HepG2 (cell line): ENCODE data around the gene PRKAR1B. TPM values are rescaled to one million over a fixed set of nuclear protein-coding genes. Genes with fewer than 3 reads are reported as not detected.
A peak's percentile ranks its signal among the peaks of the same experiment; 100 is the strongest.

ENCODE experiments used
- EHMT2 ChIP-seq: fragments of 200-600 bp; sonication (generic); IDR thresholded peaks from 2 replicates; pipeline ENCODE4 v1.7.0; 2017; ENCODE audit warnings: antibody characterized with exemption, low read depth, low read length, borderline replicate concordance
- GTF2F1 ChIP-seq: fragments of 150-350 bp; IDR thresholded peaks from 2 replicates; pipeline ENCODE4 v1.6.1; 2014; ENCODE audit warnings: low read length
- KLF9 ChIP-seq: IDR thresholded peaks from 2 replicates; pipeline ENCODE4 v1.6.1; 2016; ENCODE audit warnings: low read depth
- MAZ ChIP-seq, 2 experiments: sonication (generic) in 1 of 2; formaldehyde crosslinking in 1 of 2; IDR thresholded peaks; 2 replicates each; pipeline versions ENCODE4 v1.5.0 to v1.6.1; 2012 to 2020; ENCODE audit warnings: low read depth in 2 of 2, mild to moderate bottlenecking in 2 of 2, borderline replicate concordance in 1 of 2, improper control_type of control experiment in 1 of 2, low read length in 1 of 2, missing genetic modification reagents in 1 of 2, moderate library complexity in 1 of 2
- MEIS1 ChIP-seq: sonication (generic); formaldehyde crosslinking; IDR thresholded peaks from 2 replicates; pipeline ENCODE4 v1.9.0; 2021; ENCODE audit warnings: mild to moderate bottlenecking, missing genetic modification reagents, moderate library complexity, borderline replicate concordance
- PLSCR1 ChIP-seq: sonication (generic); formaldehyde crosslinking; IDR thresholded peaks from 2 replicates; pipeline ENCODE4 v1.5.0; 2020; ENCODE audit warnings: missing genetic modification reagents, mild to moderate bottlenecking, borderline replicate concordance
- SOX13 ChIP-seq, 3 experiments: fragments of 450-650 bp in 1 of 3; sonication (generic) in 1 of 3; formaldehyde crosslinking in 1 of 3; IDR thresholded peaks in 2 of 3; conservative IDR thresholded peaks in 1 of 3; 2 replicates each; pipeline versions ENCODE4 v1.5.0 to v1.6.1; 2016 to 2020; ENCODE audit warnings: antibody characterized with exemption in 1 of 3, mild to moderate bottlenecking in 1 of 3, missing compliant biosample characterization in 1 of 3, missing genetic modification reagents in 1 of 3, moderate library complexity in 1 of 3
- SRSF4 ChIP-seq: fragments of 200-400 bp; formaldehyde crosslinking; IDR thresholded peaks from one replicate; pipeline ENCODE4 v1.6.1; 2018; ENCODE audit warnings: mild to moderate bottlenecking, low read depth, low read length, moderate library complexity; ENCODE audit not compliant: poor library complexity, severe bottlenecking
- SRSF9 ChIP-seq: fragments of 200-400 bp; formaldehyde crosslinking; IDR thresholded peaks from 2 replicates; pipeline ENCODE4 v1.6.1; 2018; ENCODE audit warnings: borderline replicate concordance, mild to moderate bottlenecking, low read depth, low read length; ENCODE audit not compliant: insufficient read depth, poor library complexity, severe bottlenecking
- TBX2 ChIP-seq: sonication (generic); formaldehyde crosslinking; IDR thresholded peaks from 2 replicates; pipeline ENCODE4 v1.5.0; 2020; ENCODE audit warnings: missing genetic modification reagents, mild to moderate bottlenecking, borderline replicate concordance
- TFAP4 ChIP-seq: sonication (generic); IDR thresholded peaks from 2 replicates; pipeline ENCODE4 v1.6.1; 2016; ENCODE audit warnings: low read depth, borderline replicate concordance
- ZNF12 ChIP-seq: sonication (generic); formaldehyde crosslinking; IDR thresholded peaks from 2 replicates; pipeline ENCODE4 v1.5.0; 2020; ENCODE audit warnings: missing genetic modification reagents
- ZNF441 ChIP-seq: sonication (generic); formaldehyde crosslinking; IDR thresholded peaks from 2 replicates; pipeline ENCODE4 v1.7.0; 2021; ENCODE audit warnings: missing genetic modification reagents, borderline replicate concordance
- ZNF563 ChIP-seq: sonication (generic); formaldehyde crosslinking; IDR thresholded peaks from 2 replicates; pipeline ENCODE4 v1.8.0; 2022; ENCODE audit warnings: mild to moderate bottlenecking, moderate library complexity, missing genetic modification reagents
- ZNF672 ChIP-seq: sonication (generic); formaldehyde crosslinking; IDR thresholded peaks from 2 replicates; pipeline ENCODE4 v1.8.1; 2022; ENCODE audit warnings: missing genetic modification reagents
- ZNF772 ChIP-seq: sonication (generic); formaldehyde crosslinking; IDR thresholded peaks from 2 replicates; pipeline ENCODE4 v1.5.0; 2020; ENCODE audit warnings: mild to moderate bottlenecking, missing genetic modification reagents
- polyA plus RNA-seq, 8 experiments: library from polyadenylated mRNA; depleted of rRNA in 3 of 8; stranded (reverse) in 7 of 8; unstranded in 1 of 8; fragments of >200 nt; fragmentation: Illumina TruSeq in 4 of 8; extraction: Trizol in 4 of 8; gene quantifications; 2 replicates each; pipeline versions ENCODE4 v1.2.1 to v1.2.3, GENCODE V29; 2011 to 2016; ENCODE audit warnings: low read depth in 4 of 8, missing spikeins in 1 of 8, mixed read lengths in 1 of 8; ENCODE audit not compliant: insufficient read depth in 1 of 8
- total RNA-seq, 5 experiments: library from RNA; depleted of rRNA; stranded (reverse); fragments of >200 nt; fragmentation: Illumina TruSeq; extraction: Trizol; gene quantifications; 2 replicates each; pipeline ENCODE4 v1.2.3, GENCODE V29; 2016; ENCODE audit warnings: low read depth in 1 of 5
- TF ChIP-seq, protein P1 (sequence below): IDR thresholded peaks from 2 replicates; pipeline ENCODE4 v1.6.1; 2012; ENCODE audit warnings: inconsistent platforms
- TF ChIP-seq, protein P2 (sequence below): sonication (generic); formaldehyde crosslinking; IDR thresholded peaks from one replicate; pipeline ENCODE4 v1.5.1; 2020; ENCODE audit warnings: mild to moderate bottlenecking, missing genetic modification reagents; ENCODE audit errors: not compliant biosample characterization

PRKAR1B gene
- total and polyA plus RNA-seq, 2 of the 13 experiments (the other 11 are each of a cell fraction or from before 2014, with no cell fraction given): 7.9 to 28.2 TPM

- no peak for TF ChIP-seq KLF9 (CRISPR knock-in tag)
- TF ChIP-seq SRSF9: no peak
- TF ChIP-seq, protein P1, sequence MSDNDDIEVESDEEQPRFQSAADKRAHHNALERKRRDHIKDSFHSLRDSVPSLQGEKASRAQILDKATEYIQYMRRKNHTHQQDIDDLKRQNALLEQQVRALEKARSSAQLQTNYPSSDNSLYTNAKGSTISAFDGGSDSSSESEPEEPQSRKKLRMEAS: peak; percentile 83
- no peak for TF ChIP-seq ZNF12 (CRISPR knock-in tag)
- no peak for TF ChIP-seq TBX2 (CRISPR knock-in tag)
- TF ChIP-seq MEIS1 (CRISPR knock-in tag): no peak
- TF ChIP-seq SOX13 (IDR thresholded peaks at IDR 0.05): no peak
- no peak for TF ChIP-seq SOX13 (CRISPR knock-in tag; conservative IDR thresholded peaks at IDR 0.05 in 1 of 2, IDR thresholded peaks at IDR 0.05 in 1 of 2)
- TF ChIP-seq SRSF4: no peak
- TF ChIP-seq, protein P2, sequence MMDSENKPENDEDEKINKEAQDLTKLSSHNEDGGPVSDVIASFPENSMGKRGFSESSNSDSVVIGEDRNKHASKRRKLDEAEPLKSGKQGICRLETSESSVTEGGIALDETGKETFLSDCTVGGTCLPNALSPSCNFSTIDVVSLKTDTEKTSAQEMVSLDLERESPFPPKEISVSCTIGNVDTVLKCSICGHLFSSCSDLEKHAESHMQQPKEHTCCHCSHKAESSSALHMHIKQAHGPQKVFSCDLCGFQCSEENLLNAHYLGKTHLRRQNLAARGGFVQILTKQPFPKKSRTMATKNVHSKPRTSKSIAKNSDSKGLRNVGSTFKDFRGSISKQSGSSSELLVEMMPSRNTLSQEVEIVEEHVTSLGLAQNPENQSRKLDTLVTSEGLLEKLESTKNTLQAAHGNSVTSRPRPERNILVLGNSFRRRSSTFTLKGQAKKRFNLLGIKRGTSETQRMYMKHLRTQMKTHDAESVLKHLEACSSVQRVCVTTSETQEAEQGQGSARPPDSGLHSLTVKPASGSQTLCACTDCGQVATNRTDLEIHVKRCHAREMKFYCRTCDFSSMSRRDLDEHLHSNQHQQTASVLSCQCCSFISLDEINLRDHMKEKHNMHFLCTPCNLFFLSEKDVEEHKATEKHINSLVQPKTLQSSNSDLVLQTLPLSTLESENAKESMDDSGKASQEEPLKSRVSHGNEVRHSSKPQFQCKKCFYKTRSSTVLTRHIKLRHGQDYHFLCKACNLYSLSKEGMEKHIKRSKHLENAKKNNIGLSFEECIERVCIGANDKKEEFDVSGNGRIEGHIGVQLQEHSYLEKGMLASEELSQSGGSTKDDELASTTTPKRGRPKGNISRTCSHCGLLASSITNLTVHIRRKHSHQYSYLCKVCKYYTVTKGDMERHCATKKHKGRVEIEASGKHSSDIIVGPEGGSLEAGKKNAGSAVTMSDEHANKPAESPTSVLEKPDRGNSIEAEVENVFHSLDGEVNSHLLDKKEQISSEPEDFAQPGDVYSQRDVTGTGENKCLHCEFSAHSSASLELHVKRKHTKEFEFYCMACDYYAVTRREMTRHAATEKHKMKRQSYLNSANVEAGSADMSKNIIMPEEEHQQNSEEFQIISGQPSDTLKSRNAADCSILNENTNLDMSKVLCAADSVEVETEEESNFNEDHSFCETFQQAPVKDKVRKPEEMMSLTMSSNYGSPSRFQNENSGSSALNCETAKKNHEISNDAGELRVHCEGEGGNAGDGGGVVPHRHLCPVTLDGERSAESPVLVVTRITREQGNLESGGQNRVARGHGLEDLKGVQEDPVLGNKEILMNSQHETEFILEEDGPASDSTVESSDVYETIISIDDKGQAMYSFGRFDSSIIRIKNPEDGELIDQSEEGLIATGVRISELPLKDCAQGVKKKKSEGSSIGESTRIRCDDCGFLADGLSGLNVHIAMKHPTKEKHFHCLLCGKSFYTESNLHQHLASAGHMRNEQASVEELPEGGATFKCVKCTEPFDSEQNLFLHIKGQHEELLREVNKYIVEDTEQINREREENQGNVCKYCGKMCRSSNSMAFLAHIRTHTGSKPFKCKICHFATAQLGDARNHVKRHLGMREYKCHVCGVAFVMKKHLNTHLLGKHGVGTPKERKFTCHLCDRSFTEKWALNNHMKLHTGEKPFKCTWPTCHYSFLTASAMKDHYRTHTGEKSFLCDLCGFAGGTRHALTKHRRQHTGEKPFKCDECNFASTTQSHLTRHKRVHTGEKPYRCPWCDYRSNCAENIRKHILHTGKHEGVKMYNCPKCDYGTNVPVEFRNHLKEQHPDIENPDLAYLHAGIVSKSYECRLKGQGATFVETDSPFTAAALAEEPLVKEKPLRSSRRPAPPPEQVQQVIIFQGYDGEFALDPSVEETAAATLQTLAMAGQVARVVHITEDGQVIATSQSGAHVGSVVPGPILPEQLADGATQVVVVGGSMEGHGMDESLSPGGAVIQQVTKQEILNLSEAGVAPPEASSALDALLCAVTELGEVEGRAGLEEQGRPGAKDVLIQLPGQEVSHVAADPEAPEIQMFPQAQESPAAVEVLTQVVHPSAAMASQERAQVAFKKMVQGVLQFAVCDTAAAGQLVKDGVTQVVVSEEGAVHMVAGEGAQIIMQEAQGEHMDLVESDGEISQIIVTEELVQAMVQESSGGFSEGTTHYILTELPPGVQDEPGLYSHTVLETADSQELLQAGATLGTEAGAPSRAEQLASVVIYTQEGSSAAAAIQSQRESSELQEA (CRISPR knock-in tag): no peak
- TF ChIP-seq ZNF772 (CRISPR knock-in tag): no peak
- TF ChIP-seq GTF2F1: no peak
- no peak for TF ChIP-seq PLSCR1 (CRISPR knock-in tag)
- no peak for TF ChIP-seq MAZ (IDR thresholded peaks at IDR 0.05; ENCODE audit: borderline replicate concordance, low read depth, low read length)
- TF ChIP-seq MAZ (CRISPR knock-in tag; IDR thresholded peaks at IDR 0.05; ENCODE audit: low read depth): no peak
- no peak for TF ChIP-seq EHMT2
- TF ChIP-seq ZNF441: no peak
- no peak for TF ChIP-seq ZNF563 (CRISPR knock-in tag)
- no peak for TF ChIP-seq TFAP4
- TF ChIP-seq ZNF672: 0 out of 2 replicates have a peak, but pooled peaks have one; percentile 16
These were observed at the start of gene PRKAR1B (continued) for GRCh38 chr7:727104-727805.
